Smooth muscle cell (in vitro differentiated cells): ENCODE data around the gene LRP8. TPM values are rescaled to one million over a fixed set of nuclear protein-coding genes. Genes with fewer than 3 reads are reported as not detected.

Experiments used
- DNase-seq: peaks from one replicate; lab custom pipeline; 2025; ENCODE audit not compliant: unreplicated experiment; lab: John Stamatoyannopoulos, UW
- H2AFZ ChIP-seq: fragments of 200-600 bp; sonication (generic); 2 replicates; pipeline ENCODE4 v1.6.0; 2016; ENCODE audit warnings: antibody characterized with exemption, low read depth, mild to moderate bottlenecking
- H3F3A ChIP-seq: fragments of 200-600 bp; sonication (generic); 2 replicates; pipeline ENCODE4 v1.6.0; 2017; ENCODE audit warnings: antibody characterized with exemption, low read depth
- H3K27ac ChIP-seq: fragments of 200-600 bp; sonication (generic); 2 replicates; pipeline ENCODE4 v1.5.1; 2016; ENCODE audit warnings: low read depth, mild to moderate bottlenecking
- H3K27me3 ChIP-seq: fragments of 200-600 bp; sonication (generic); 2 replicates; pipeline ENCODE4 v1.6.1; 2016; ENCODE audit warnings: low read depth, mild to moderate bottlenecking
- H3K36me3 ChIP-seq: fragments of 200-600 bp; sonication (generic); 2 replicates; pipeline ENCODE4 v1.5.1; 2016; ENCODE audit warnings: low read depth
- H3K4me1 ChIP-seq: fragments of 200-600 bp; sonication (generic); 2 replicates; pipeline ENCODE4 v1.5.1; 2016; ENCODE audit warnings: low read depth
- H3K4me2 ChIP-seq: fragments of 200-600 bp; sonication (generic); 2 replicates; pipeline ENCODE4 v1.6.0; 2016; ENCODE audit warnings: mild to moderate bottlenecking
- H3K4me3 ChIP-seq: fragments of 200-600 bp; sonication (generic); 2 replicates; pipeline ENCODE4 v1.5.1; 2016; ENCODE audit warnings: mild to moderate bottlenecking
- H3K79me2 ChIP-seq: fragments of 200-600 bp; sonication (generic); 2 replicates; pipeline ENCODE4 v1.6.0; 2016; ENCODE audit warnings: low read depth, mild to moderate bottlenecking
- H3K9ac ChIP-seq: fragments of 200-600 bp; sonication (generic); 2 replicates; pipeline ENCODE4 v1.6.0; 2016; ENCODE audit warnings: low read depth
- H3K9me3 ChIP-seq: fragments of 200-600 bp; sonication (generic); replicated peaks from 2 replicates; pipeline ENCODE4 v1.5.1; 2016; ENCODE audit warnings: low read depth
- H4K20me1 ChIP-seq: fragments of 200-600 bp; sonication (generic); 2 replicates; pipeline ENCODE4 v1.6.0; 2016; ENCODE audit warnings: low read depth
- CTCF ChIP-seq: fragments of 200-600 bp; sonication (generic); IDR thresholded peaks from 2 replicates; pipeline ENCODE4 v1.5.1; 2017; ENCODE audit warnings: borderline replicate concordance, mild to moderate bottlenecking, antibody characterized with exemption; ENCODE audit not compliant: insufficient read depth, poor library complexity, severe bottlenecking
- WGBS: methylation state at CpG from one replicate; pipeline ENCODE4 v1.1.7; 2016; ENCODE audit warnings: low lambda C conversion rate; 5-methylcytosine and 5-hydroxymethylcytosine counted together
- polyA plus RNA-seq: library from polyadenylated mRNA; unstranded; fragments of >200 nt; fragmentation: Nextera tagmentation; extraction: Ambion mirVana; gene quantifications from 2 replicates; pipeline ENCODE4 v1.2.1, GENCODE V29; 2016
- total RNA-seq: library from RNA; depleted of rRNA; stranded (reverse); fragments of >200 nt; gene quantifications from 2 replicates; pipeline ENCODE4 v1.2.3, GENCODE V29; 2014

The LRP8 gene
- total and polyA plus RNA-seq, 2 experiments from 2014 or later, result 5.6 to 8.1 TPM

DNA sequence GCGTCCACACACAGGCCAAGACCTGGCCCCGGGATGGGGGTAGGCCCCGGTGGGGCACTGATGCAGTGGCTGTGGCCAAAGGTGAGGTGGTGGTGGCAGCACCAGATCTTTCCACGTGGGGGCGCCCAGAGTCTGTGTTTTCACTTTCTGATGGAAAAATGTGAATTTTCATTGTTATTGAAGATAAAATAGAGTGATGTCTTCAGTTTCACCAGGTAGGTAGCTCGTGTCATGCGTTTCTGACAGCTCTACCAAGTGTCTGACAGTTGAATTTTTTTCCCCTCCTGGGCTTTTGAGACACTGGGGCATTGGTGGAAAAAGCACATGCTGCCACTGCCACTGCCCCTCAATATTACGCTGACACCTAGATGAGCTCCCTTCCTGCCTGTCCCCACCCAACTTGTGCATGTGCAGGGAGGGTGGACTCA, 49.6 kb downstream of the LRP8 start:
- H3F3A ChIP-seq, result no peaks in the 10 kb centered on the region
- peak; percentile 95 for TF ChIP-seq CTCF
- H3K9ac ChIP-seq, result no peak overlapping the region
- H3K9me3 ChIP-seq, result no peaks in the 10 kb centered on the region
- H2AFZ ChIP-seq, result no peak overlapping the region
- no peaks in the 10 kb centered on the region for H3K4me1 ChIP-seq
- no peaks in the 10 kb centered on the region for H3K36me3 ChIP-seq
- H3K27ac ChIP-seq, result no peak overlapping the region
- no peaks in the 10 kb centered on the region for H3K79me2 ChIP-seq
- H3K27me3 ChIP-seq, result no peaks in the 10 kb centered on the region
- peak; percentile 15 for DNase-seq
- no peak overlapping the region for H3K4me3 ChIP-seq
- WGBS, result 58% methylated on average over 8 of the region's 8 CpGs
- no peak overlapping the region for H3K4me2 ChIP-seq
- no peaks in the 10 kb centered on the region for H4K20me1 ChIP-seq

DNA sequence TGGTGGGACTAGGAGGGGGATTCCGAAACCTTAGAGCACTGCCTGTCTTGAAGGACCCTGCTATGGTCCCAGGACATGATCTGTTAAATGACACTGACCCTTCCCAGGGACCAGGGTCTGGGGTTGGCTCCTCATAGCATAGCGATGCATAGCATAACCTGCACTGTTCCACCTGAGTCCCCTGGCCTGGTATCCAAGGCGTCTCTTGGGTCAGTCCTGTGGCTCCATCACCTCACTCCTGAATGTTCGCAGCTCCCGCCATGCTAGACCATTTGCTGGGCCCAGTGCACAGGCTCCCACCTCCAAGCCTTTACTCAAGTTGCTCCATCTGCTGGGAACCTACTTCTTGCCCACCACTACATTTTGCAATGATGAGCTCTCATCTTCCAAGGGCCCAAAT, 50.5 kb downstream of the LRP8 start:
- H3K4me2 ChIP-seq, result no peak overlapping the region
- no peaks in the 10 kb centered on the region for H3K9me3 ChIP-seq
- H3K79me2 ChIP-seq, result no peaks in the 10 kb centered on the region
- H3F3A ChIP-seq, result no peaks in the 10 kb centered on the region
- no peak overlapping the region for H2AFZ ChIP-seq
- H3K9ac ChIP-seq, result no peak overlapping the region
- 91% methylated on average over 5 of the region's 5 CpGs for WGBS
- no peaks in the 10 kb centered on the region for H4K20me1 ChIP-seq
- no peak for DNase-seq
- no peaks in the 10 kb centered on the region for H3K36me3 ChIP-seq
- no peaks in the 10 kb centered on the region for H3K27me3 ChIP-seq
- no peak overlapping the region for H3K4me3 ChIP-seq
- TF ChIP-seq CTCF, result no peak
- no peaks in the 10 kb centered on the region for H3K4me1 ChIP-seq
- no peak overlapping the region for H3K27ac ChIP-seq

DNA sequence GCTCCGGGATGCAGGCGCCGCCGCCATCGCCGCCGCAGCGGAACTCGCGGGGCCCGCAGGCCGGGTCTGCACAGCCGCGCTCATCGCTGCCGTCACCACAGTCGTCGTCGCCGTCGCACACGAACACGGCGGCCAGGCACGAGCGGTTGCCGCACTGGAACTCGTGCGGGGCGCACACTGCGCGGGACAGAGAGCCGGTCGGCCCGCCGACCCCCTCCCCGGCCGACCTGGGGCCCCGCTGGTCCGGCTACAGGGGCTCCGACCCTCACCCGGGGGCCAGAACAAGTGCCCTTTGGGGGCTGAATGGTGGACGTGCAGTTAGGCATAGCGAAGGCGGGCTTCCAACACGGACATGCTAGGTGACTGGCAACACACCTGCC, 51.0 kb downstream of the LRP8 start:
- no peaks in the 10 kb centered on the region for H3K36me3 ChIP-seq
- H3K79me2 ChIP-seq, result no peaks in the 10 kb centered on the region
- H3K4me2 ChIP-seq, result no peak overlapping the region
- no peaks in the 10 kb centered on the region for H4K20me1 ChIP-seq
- H3K9me3 ChIP-seq, result no peaks in the 10 kb centered on the region
- no peaks in the 10 kb centered on the region for H3K27me3 ChIP-seq
- no peaks in the 10 kb centered on the region for H3F3A ChIP-seq
- no peak overlapping the region for H3K27ac ChIP-seq
- H3K4me3 ChIP-seq, result no peak overlapping the region
- 97% methylated on average over 22 of the region's 46 CpGs for WGBS
- TF ChIP-seq CTCF, result no peak
- no peak overlapping the region for H3K9ac ChIP-seq
- no peaks in the 10 kb centered on the region for H3K4me1 ChIP-seq
- no peak for DNase-seq
- no peak overlapping the region for H2AFZ ChIP-seq

- no peak overlapping the region for H3K4me2 ChIP-seq
- H3K36me3 ChIP-seq, result no peaks in the 10 kb centered on the region
- no peaks in the 10 kb centered on the region for H3K9me3 ChIP-seq
- H3K4me3 ChIP-seq, result no peak overlapping the region
- no peak for DNase-seq
- H3K27ac ChIP-seq, result no peak overlapping the region
- no peaks in the 10 kb centered on the region for H3F3A ChIP-seq
- no peak overlapping the region for H3K9ac ChIP-seq
- H4K20me1 ChIP-seq, result no peaks in the 10 kb centered on the region
- H3K79me2 ChIP-seq, result no peaks in the 10 kb centered on the region
- WGBS, result 96% methylated on average over 25 of the region's 48 CpGs
- H3K27me3 ChIP-seq, result no peaks in the 10 kb centered on the region
- TF ChIP-seq CTCF, result no peak
- H3K4me1 ChIP-seq, result no peaks in the 10 kb centered on the region
- no peak overlapping the region for H2AFZ ChIP-seq
These were observed 51.5 kb downstream of the LRP8 start for GRCh38 chr1:53276153-53276901.
